Putamen (tissue), 1 donor: Measurements from ENCODE around the gene CXCL16.
"Not testable (repeated sequence)": the region's sequence is repeated elsewhere in the genome, so short reads cannot be mapped to it uniquely, and the experiment has no call there.

Experiments
- DNase-seq: peaks from one replicate; pipeline ENCODE4 v3.0.0-alpha.2; 2016; ENCODE audit warnings: low spot score

The CXCL16 gene

DNA sequence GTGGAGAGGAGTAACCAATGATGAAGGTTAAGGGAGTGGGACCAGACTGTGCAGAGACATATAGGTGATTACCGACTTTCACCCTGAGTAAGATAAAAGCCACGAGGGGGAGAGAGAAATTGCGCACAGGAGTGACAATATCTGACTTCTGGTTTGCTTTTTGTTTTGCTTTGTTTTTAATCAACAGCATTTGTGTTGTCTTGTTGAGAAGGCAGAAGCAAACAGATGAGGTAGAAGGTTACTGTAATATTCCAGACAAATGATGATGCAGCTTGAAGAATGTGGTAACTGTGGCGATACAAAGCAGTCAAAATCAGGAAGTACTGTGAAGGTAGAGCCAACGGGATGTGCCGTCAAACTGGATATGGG is 43.3 kb downstream of the CXCL16 start:
- DNase-seq, result no peak

DNA sequence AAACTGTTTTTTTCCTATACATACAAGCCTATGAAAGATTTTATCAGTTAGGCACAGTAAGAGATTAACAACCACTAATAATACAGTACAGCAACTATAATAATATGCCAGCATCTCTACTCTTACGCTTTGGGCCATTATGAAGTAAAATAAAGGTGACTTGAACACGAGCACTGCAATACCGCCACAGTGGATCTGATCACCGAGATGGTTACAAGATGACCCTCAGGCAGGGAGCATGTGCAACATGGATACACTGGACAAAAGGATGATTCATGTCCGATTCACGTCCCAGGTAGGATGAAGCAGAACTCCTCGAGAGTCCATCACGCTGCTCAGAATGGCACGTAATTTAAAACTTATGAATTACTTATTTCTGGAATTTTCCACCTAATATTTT is 46.3 kb downstream of the CXCL16 start:
- no peak for DNase-seq

DNA sequence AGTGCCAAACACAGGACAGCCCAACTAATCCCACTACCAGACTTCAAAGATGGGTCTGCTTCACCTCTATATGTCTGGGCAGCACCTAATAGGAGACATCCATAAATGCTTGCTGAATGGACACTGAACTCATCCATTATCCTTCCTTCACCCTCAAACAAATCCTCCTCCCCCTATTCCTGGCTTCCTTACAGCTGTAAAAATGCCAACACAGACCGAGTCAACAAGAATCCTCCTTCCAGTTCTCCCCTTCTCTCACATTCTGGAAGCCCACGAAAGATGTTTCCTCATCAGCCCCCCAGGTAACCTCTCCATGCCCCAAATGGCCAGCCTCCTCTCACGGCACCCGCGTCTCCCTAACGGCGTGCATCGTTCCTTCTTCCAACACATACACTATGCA is 48.0 kb downstream of the CXCL16 start:
- no peak for DNase-seq

DNA sequence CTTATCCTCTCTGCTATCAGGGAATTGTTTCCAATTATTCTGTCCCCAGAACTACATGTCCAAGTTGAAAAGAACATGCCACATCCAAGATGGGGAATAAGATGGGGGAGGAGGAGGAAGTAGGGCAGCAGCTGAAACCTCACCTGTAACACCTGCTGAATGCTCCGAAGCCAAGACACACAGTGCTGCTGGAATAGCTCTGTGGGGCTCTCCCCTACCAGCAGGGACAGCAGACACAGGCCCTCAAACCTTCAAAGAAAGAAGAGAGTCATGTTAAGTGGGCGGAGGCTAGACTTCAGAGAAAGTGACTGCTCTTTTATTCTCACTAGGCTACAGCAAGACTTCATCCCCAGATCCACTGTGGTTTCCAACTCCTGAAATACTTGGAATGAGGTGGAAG is 49.0 kb downstream of the CXCL16 start:
- no peak for DNase-seq

DNA sequence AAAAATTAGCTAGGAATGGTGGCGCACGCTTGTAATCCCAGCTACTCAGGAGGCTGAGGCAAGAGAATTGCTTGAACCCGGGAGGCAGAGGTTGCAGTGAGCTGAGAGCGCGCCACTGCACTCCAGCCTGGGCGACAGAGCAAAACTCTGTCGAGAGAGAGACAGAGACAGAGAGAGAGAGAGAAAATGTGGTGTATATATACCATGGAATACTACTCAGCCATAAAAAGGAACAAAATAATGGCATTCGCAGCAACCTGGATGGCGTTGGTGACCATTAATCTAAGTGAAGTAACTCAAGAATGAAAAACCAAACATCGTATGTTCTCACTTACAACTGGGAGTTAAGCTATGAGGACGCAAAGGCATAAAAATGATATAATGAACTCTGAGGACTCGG is 49.9 kb downstream of the CXCL16 start:
- DNase-seq, result not testable (repeated sequence)

DNA sequence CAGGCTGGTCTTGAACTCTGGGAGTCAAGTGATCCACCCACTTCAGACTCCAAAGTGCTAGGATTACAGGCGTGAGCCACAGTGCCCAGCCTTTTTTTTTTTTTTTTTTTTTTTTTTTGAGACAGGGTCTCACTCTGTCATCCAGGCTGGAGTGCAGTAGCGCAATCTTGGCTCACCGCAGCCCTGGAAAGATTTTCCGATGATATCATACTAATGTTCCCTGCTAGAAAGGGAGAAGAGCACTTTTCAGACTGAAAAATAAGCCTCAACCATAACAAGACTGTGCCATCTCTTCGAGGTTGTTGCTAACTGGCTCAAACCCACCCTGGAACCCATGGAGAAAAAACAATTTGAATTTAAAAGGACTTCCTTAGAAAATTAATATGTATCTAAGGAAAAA is 56.0 kb downstream of the CXCL16 start:
- DNase-seq, result not testable (repeated sequence)
